Nephron progenitor cell (in vitro differentiated cells): ENCODE measurements around the gene NPAS4.

Experiments used
- DNase-seq: peaks from one replicate; pipeline ENCODE4 v3.0.0; 2021
- H3K27ac Mint-ChIP-seq: 2 replicates; pipeline ENCODE4 v1.8.0; 2021; ENCODE audit warnings: mild to moderate bottlenecking, moderate library complexity, mixed read lengths
- H3K27me3 Mint-ChIP-seq: 2 replicates; pipeline ENCODE4 v1.8.0; 2021; ENCODE audit warnings: mild to moderate bottlenecking, low read depth, mixed read lengths; ENCODE audit not compliant: poor library complexity
- H3K36me3 Mint-ChIP-seq: 2 replicates; pipeline ENCODE4 v1.8.0; 2021; ENCODE audit warnings: low read depth, mixed read lengths
- H3K4me1 Mint-ChIP-seq: 2 replicates; pipeline ENCODE4 v1.8.0; 2021; ENCODE audit warnings: mixed read lengths
- H3K4me3 Mint-ChIP-seq: 2 replicates; pipeline ENCODE4 v1.8.0; 2021; ENCODE audit warnings: mild to moderate bottlenecking, moderate library complexity, mixed read lengths
- H3K9me3 Mint-ChIP-seq: 2 replicates; pipeline ENCODE4 v1.8.0; 2021; ENCODE audit warnings: mild to moderate bottlenecking, moderate library complexity, mixed read lengths
- TF ChIP-seq, protein P1 (sequence below): fragments of 200-600 bp; sonication (generic); IDR thresholded peaks from 2 replicates; pipeline ENCODE4 v1.5.0; 2021; ENCODE audit warnings: antibody characterized with exemption

NPAS4 gene

DNA sequence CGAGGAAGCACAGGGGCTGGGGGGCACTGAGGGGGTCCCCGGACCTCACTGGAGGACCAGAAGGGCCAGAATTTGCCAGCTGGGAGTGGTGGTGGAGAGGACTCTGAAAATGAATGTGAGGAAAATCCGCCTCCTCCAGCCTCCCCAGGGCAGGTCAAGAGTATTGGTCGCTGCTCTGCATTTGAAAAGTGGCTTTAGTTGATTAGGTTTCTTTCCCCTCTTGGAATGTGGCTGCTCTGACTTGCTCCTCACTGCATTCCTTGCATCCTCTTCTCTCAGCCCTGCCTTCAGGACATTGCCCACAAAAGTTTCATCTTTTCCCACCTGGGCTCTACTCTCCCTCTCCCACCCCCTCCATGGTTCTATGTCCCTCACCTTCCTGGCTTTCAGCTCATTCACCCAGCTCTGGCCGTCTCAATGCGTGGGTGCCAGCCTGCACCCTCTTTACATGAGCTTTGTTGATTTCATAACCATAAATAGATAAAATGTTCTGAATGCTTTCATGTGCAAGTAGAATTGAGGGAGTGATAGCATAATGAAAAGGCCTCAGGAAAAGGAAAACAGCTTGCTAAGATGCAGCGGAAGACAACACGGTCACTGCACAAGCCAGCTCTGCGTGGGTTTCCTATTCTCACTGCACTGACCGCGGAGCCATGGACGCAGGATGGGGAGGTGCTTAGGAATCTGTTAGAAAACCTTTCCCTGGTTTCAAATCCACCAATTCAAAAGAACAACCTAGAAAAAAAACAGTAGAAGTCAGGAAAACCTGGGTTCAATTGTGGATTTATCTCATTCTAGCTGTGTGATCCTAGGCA is 6.5 kb upstream of the NPAS4 start:
- H3K27ac Mint-ChIP-seq = no peak overlapping the region
- peaks cover 41% of the 10 kb centered on the region for H3K27me3 Mint-ChIP-seq
- TF ChIP-seq, protein P1, sequence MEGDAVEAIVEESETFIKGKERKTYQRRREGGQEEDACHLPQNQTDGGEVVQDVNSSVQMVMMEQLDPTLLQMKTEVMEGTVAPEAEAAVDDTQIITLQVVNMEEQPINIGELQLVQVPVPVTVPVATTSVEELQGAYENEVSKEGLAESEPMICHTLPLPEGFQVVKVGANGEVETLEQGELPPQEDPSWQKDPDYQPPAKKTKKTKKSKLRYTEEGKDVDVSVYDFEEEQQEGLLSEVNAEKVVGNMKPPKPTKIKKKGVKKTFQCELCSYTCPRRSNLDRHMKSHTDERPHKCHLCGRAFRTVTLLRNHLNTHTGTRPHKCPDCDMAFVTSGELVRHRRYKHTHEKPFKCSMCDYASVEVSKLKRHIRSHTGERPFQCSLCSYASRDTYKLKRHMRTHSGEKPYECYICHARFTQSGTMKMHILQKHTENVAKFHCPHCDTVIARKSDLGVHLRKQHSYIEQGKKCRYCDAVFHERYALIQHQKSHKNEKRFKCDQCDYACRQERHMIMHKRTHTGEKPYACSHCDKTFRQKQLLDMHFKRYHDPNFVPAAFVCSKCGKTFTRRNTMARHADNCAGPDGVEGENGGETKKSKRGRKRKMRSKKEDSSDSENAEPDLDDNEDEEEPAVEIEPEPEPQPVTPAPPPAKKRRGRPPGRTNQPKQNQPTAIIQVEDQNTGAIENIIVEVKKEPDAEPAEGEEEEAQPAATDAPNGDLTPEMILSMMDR = no peak
- peaks cover 24% of the 10 kb centered on the region for H3K4me1 Mint-ChIP-seq
- no peak for DNase-seq
- H3K9me3 Mint-ChIP-seq = peaks cover 3% of the 10 kb centered on the region
- no peaks in the 10 kb centered on the region for H3K36me3 Mint-ChIP-seq
- H3K4me3 Mint-ChIP-seq = no peak overlapping the region

DNA sequence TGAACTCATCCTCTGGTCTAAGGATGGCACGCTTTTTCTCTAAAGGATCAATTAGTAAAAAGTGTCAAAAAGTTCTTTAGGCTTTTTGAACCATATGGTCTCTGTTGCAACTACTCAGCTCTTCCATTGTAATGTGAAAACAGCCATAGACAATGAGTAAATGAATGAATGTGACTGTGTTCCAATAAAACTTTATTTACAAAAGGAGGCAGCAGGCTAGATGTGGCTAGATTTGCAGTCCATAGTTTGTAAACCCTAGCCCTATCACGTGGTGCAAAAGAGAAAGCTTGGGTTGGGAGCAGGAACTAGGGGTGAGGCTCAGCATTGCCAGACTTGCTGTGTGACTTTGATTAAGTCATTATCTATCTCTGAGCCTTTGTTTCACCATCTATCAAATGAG is 5.4 kb upstream of the NPAS4 start:
- Mint-ChIP-seq H3K4me1 (peaks cover 27% of the 10 kb centered on the region), H3K36me3 (no peaks in the 10 kb centered on the region), H3K9me3 (peaks cover 3% of the 10 kb centered on the region), H3K4me3 (no peak overlapping the region), H3K27me3 (peaks cover 50% of the 10 kb centered on the region), H3K27ac (no peak overlapping the region)
- no peak for DNase-seq
- TF ChIP-seq, protein P1 = no peak

DNA sequence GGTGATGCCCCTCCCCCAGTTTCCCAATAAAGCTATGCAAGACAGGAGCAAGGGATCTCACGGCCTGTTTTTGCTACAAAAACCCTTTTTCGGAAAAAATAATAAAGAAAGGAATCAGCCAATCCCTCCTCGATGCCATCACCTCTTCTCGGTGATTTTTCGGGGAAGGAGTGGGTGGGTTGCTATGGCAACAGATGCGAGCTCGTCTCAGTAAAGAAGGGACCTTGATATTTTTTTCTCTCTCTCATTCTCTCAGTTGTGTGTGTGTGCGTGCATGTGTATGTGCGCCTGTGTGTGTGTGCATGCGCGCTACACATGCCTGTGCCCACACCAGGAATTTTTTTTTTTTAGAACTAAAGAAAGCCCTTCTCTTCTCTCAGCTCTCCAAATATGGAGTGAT is 3.8 kb upstream of the NPAS4 start:
- H3K4me3 Mint-ChIP-seq = no peak overlapping the region
- H3K36me3 Mint-ChIP-seq = no peaks in the 10 kb centered on the region
- peaks cover 65% of the 10 kb centered on the region for H3K27me3 Mint-ChIP-seq
- H3K9me3 Mint-ChIP-seq = peaks cover 3% of the 10 kb centered on the region
- DNase-seq = no peak
- H3K4me1 Mint-ChIP-seq = peaks cover 20% of the 10 kb centered on the region
- TF ChIP-seq, protein P1 = no peak
- H3K27ac Mint-ChIP-seq = no peak overlapping the region

DNA sequence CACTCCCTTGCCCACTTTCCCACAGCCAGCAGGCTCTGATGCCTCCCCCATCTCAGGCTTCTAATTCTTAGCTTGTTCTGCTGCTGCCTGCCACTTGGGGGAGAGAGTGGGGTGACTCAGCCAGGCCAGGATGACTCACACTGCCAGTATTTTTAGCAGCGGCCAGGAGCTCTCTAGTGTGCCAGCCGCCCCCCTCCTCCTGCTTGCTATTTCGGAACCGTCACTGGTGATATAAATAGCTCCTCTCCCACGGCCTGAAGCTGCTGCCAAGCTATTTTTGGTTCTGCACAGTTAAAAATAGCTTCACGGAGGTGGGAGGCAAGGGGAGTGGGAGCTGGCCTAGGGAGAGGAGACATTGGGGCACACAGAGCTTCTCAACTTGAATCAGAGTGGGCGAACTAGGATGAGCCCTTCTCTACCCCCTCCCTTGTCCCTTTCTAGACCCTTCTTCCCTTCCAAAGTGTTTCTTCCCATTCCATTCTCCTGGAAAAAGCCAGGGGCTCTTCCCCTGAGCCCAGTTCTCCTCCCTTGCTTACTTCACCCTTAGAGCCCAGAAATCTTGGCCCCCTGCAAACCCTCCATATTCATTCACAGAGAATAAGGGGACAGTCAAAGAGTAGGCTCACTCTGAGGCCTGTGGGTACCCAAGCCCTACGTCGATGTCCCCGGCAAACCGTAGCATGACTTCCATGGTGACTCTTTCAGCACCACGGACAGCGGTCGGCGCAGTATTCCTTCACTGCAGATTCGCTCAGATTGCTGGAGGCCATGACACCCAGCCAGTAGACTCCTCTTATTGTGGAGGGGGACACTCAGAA is 2.5 kb upstream of the NPAS4 start:
- H3K4me1 Mint-ChIP-seq = peaks cover 19% of the 10 kb centered on the region
- H3K4me3 Mint-ChIP-seq = peak overlapping the region; percentile 58
- peak; percentile 98 for DNase-seq
- H3K27ac Mint-ChIP-seq = no peak overlapping the region
- no peaks in the 10 kb centered on the region for H3K36me3 Mint-ChIP-seq
- TF ChIP-seq, protein P1 = no peak
- H3K27me3 Mint-ChIP-seq = peaks cover 62% of the 10 kb centered on the region
- peaks cover 3% of the 10 kb centered on the region for H3K9me3 Mint-ChIP-seq

DNA sequence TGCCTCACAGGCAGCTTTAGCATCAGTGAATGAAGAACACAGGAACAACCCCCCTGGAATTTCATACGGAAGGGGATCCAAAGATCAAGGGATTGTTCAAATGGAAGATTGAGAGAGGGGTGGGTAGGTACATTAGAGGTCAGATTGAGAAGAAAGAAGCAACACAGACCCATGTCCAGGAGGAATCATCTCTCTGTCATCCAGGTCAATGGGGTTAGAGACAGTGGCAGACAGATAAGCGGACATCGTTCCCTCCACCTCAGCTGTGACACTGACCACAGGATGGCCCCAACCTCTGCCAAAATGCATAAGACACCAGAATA is 1.9 kb upstream of the NPAS4 start:
- TF ChIP-seq, protein P1 = no peak
- H3K27me3 Mint-ChIP-seq = peaks cover 61% of the 10 kb centered on the region
- H3K9me3 Mint-ChIP-seq = peaks cover 3% of the 10 kb centered on the region
- no peaks in the 10 kb centered on the region for H3K36me3 Mint-ChIP-seq
- H3K4me1 Mint-ChIP-seq = peaks cover 19% of the 10 kb centered on the region
- H3K4me3 Mint-ChIP-seq = peak overlapping the region; percentile 58
- no peak for DNase-seq
- H3K27ac Mint-ChIP-seq = no peak overlapping the region
